Astrocyte of the cerebellum (primary cell): Measurements from ENCODE around the gene THSD4.

ENCODE experiments used
- DNase-seq: peaks from one replicate; pipeline ENCODE4 v3.0.0-alpha.2; 2011; ENCODE audit warnings: low read depth
- H3K4me3 ChIP-seq: 2 replicates; pipeline ENCODE4 v1.5.1; 2011; ENCODE audit warnings: mild to moderate bottlenecking, low read depth, low read length, moderate library complexity
- in situ Hi-C: cut with HindIII; loops from 2 replicates; pipeline ENCODE4 v1.10.0; 2017; ENCODE audit warnings: low sequenced_read_pairs
- TF ChIP-seq, protein P1 (sequence below): IDR thresholded peaks from 2 replicates; pipeline ENCODE4 v1.5.1; 2012; ENCODE audit warnings: low read length, low read depth, moderate library complexity, mild to moderate bottlenecking; ENCODE audit errors: missing control alignments

The THSD4 gene

DNA sequence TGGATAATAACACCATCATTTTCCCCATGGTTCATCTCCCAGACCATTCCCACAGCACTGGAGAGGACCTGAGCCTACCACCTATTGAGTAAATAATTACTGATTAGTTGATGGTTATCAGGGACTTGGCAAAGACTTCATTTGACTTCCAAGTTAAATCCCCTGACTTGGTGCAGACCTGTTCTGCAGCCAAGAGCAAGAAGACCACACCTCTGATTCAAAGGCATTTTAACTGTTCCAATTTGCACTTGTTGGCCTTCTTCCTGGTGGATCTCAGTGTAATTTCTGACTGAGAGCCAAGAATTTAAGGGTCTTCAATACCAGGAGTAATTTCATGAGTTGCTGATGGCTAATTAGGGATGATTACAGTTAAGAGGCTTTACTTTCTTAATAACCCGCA, 24.0 kb downstream of the THSD4 start:
- no peak for DNase-seq
- no peak overlapping the region for H3K4me3 ChIP-seq
- TF ChIP-seq, protein P1, sequence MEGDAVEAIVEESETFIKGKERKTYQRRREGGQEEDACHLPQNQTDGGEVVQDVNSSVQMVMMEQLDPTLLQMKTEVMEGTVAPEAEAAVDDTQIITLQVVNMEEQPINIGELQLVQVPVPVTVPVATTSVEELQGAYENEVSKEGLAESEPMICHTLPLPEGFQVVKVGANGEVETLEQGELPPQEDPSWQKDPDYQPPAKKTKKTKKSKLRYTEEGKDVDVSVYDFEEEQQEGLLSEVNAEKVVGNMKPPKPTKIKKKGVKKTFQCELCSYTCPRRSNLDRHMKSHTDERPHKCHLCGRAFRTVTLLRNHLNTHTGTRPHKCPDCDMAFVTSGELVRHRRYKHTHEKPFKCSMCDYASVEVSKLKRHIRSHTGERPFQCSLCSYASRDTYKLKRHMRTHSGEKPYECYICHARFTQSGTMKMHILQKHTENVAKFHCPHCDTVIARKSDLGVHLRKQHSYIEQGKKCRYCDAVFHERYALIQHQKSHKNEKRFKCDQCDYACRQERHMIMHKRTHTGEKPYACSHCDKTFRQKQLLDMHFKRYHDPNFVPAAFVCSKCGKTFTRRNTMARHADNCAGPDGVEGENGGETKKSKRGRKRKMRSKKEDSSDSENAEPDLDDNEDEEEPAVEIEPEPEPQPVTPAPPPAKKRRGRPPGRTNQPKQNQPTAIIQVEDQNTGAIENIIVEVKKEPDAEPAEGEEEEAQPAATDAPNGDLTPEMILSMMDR = no peak
- in situ Hi-C loops = no loop called here

DNA sequence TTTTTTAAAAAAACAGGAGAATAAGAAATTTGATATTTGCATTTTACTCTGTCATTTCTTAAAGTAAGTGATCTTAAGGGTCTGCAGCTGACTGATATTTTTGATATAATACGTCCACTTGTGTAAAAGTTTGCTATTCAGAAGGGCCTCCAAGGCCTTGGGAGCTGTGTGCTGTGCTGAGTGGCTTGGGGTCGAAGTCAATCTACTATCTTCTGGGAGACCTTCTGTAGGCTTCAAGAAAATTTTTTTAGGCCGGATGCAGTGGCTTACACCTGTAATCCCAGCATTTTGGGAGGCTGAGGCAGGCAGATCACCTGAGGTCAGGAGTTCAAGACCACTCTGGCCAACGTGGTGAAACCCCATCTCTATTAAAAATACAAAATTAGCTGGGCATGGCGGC, 26.3 kb downstream of the THSD4 start:
- DNase-seq = no peak
- no peak overlapping the region for H3K4me3 ChIP-seq
- in situ Hi-C loops = no loop called here
- TF ChIP-seq, protein P1 = no peak

DNA sequence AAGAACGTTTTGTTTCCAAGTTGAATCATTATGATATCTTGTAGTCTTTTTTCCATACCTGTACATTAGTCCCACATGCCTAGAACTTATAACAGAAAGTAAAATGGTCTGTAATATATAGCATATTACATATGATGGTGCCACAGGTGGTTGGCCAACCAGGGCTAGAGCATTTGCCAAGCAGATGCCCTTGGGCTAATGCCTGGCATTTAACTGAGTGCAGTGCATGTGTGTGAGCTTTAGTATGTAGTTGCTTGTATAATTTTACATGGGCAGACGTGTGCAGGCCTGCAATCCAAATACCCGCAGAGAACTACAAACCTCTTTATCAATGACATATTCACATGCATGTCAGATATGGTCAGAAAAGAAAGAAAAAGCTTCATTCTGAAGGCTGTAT, 27.5 kb downstream of the THSD4 start:
- TF ChIP-seq, protein P1 = no peak
- H3K4me3 ChIP-seq = no peak overlapping the region
- in situ Hi-C loops = no loop called here
- no peak for DNase-seq

DNA sequence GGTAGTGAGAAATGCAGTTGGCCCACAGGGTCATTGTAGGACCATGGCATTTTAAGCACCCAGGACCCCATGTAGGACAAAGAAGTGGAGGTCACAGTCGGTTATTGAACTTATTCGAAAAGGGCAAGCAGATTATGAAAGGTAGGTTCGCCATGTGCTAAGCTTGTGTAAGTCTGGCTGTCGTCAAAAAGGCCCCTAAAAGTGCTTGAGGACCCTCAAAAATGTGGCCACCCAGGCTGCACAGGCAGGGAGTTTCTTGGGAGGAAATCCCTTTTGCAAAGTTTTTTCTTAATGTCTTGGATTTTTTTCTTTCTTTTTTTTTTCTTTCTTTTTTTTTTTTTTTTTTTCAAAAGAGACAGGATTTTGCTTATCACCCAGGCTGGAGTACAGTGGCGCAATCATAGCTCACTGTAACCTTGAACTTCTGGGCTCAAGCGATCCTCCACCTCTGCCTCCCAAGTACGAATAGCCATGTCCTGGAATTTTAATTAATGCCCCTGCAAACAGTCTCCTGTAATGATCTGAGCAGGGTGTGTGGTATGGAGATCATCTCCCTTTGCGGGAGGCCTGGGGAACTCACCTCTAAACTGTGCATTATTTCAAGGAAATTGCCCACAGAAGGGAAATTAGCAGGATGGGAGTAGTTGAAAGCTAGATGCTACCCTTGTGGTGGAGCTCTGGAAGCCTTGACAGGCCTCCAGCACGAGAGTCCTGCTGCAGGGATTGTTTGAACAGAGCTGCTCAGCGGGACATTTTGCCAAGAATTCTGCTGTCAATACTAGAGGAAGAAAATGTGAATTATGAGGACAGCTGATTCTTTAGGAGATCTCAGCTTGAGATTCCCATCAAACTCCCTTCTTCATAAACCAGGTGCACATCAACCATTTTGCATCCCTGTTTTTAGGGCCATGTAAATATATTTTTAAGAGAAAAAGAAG, 28.4 kb downstream of the THSD4 start:
- in situ Hi-C loops = no loop called here
- H3K4me3 ChIP-seq = no peak overlapping the region
- TF ChIP-seq, protein P1 = no peak
- DNase-seq = no peak

DNA sequence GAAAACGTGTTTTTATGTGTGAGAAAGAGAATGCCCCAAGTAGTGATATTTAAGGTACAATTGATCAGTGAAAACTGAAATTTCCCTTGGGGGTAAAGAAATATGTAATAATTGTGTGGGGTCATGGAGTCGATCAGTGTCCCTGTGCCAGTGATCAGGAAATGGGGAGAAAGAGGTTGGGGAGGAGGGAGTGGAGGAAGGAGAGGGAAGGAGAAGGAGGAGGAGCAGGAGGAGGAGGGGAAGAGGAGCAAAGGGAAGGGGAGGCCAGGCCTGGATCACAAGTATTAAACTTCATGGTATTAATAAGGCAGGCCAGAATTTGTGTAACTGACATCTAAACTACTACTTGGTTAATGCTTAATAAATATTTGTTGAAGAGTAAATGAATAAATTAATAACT, 30.4 kb downstream of the THSD4 start:
- in situ Hi-C loops = no loop called here
- no peak for DNase-seq
- TF ChIP-seq, protein P1 = no peak
- no peak overlapping the region for H3K4me3 ChIP-seq

DNA sequence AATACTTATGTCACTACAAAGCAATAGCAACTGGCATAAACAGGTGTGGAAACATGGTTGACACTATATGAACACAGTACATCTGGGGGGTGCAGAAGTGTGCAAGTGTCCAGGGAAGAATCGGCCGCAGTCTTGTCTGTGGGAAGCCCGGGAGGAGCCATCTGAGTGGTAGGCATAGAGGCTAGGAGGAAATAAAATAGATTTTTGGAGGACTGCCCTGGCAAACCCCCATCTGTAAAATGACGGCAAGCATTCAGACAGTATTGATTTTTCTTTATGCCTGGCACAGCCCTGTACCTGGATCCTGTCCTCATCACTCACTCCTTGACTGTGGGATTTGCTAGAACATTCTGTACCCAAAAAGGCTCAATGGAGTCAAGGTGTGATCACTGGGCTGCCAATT, 31.3 kb downstream of the THSD4 start:
- TF ChIP-seq, protein P1 = no peak
- H3K4me3 ChIP-seq = no peak overlapping the region
- no peak for DNase-seq
- in situ Hi-C loops = no loop called here
